IPS-18a (cell line): ENCODE data around the gene VARS2.
"Not testable (repeated sequence)": the region's sequence is repeated elsewhere in the genome, so short reads cannot be mapped to it uniquely, and the experiment has no call there.

Experiments used
- H3K27ac ChIP-seq: one replicate; pipeline ENCODE4 v1.5.1; 2013; ENCODE audit warnings: low read length
- H3K27me3 ChIP-seq: one replicate; pipeline ENCODE4 v1.6.1; 2013; ENCODE audit warnings: mild to moderate bottlenecking, low read length; ENCODE audit not compliant: control insufficient read depth, insufficient read depth
- H3K36me3 ChIP-seq: one replicate; pipeline ENCODE4 v1.6.1; 2013; ENCODE audit warnings: low read depth, low read length; ENCODE audit not compliant: control insufficient read depth
- H3K4me1 ChIP-seq: one replicate; pipeline ENCODE4 v1.6.1; 2013; ENCODE audit warnings: low read depth, low read length; ENCODE audit not compliant: control insufficient read depth
- H3K4me3 ChIP-seq: one replicate; pipeline ENCODE4 v1.5.1; 2013; ENCODE audit warnings: low read length
- H3K9ac ChIP-seq: one replicate; pipeline ENCODE4 v1.6.1; 2013; ENCODE audit warnings: mild to moderate bottlenecking, low read length, moderate library complexity
- H3K9me3 ChIP-seq: one replicate; pipeline ENCODE4 v1.6.1; 2013; ENCODE audit warnings: low read depth, low read length; ENCODE audit not compliant: control insufficient read depth

Gene VARS2

GRCh38 chr6:30907290-30907757 is 6.7 kb upstream of the VARS2 start:
- H3K36me3 ChIP-seq: peaks cover 28% of the 10 kb centered on the region
- H3K4me1 ChIP-seq, H3K27me3 ChIP-seq, H3K27ac ChIP-seq, H3K9me3 ChIP-seq: not testable (repeated sequence)
- H3K4me3 ChIP-seq: peak overlapping the region; percentile 93
- H3K9ac ChIP-seq: peak overlapping the region; percentile 39

GRCh38 chr6:30907758-30908591 is 6.1 kb upstream of the VARS2 start, which contains the start of gene GTF2H4:
Gene GTF2H4 (plus strand): TSS chr6:30908207.
- no peaks in the 10 kb centered on the region for H3K9me3 ChIP-seq
- H3K4me1 ChIP-seq: peaks cover 6% of the 10 kb centered on the region
- H3K27ac ChIP-seq: peak within 1 kb of the TSS; percentile 45
- H3K27me3 ChIP-seq: no peaks in the 10 kb centered on the region
- peak within 1 kb of the TSS; percentile 75 for H3K9ac ChIP-seq
- peaks cover 31% of the 10 kb centered on the region for H3K36me3 ChIP-seq
- peak within 1 kb of the TSS; percentile 93 for H3K4me3 ChIP-seq

- Histone ChIP-seq H3K27ac (no peak overlapping the region), H3K36me3 (peaks cover 31% of the 10 kb centered on the region), H3K4me3 (peak overlapping the region; percentile 93), H3K27me3 (no peaks in the 10 kb centered on the region), H3K9me3 (no peaks in the 10 kb centered on the region), H3K9ac (peak overlapping the region; percentile 75), H3K4me1 (peaks cover 6% of the 10 kb centered on the region)
Measured at GRCh38 chr6:30908700-30909099, 5.3 kb upstream of the VARS2 start.

- not testable (repeated sequence) for H3K9me3 ChIP-seq, H3K9ac ChIP-seq, H3K27me3 ChIP-seq, H3K4me3 ChIP-seq, H3K27ac ChIP-seq
- peaks cover 11% of the 10 kb centered on the region for H3K4me1 ChIP-seq
- H3K36me3 ChIP-seq: peaks cover 31% of the 10 kb centered on the region
Measured at GRCh38 chr6:30910473-30910872, 3.6 kb upstream of the VARS2 start.

GRCh38 chr6:30912746-30913520 is 1.1 kb upstream of the VARS2 start:
- Histone ChIP-seq H3K9ac (no peak overlapping the region), H3K27me3 (no peaks in the 10 kb centered on the region), H3K27ac (no peak overlapping the region), H3K4me3 (peak overlapping the region; percentile 81), H3K36me3 (peaks cover 48% of the 10 kb centered on the region), H3K4me1 (peaks cover 6% of the 10 kb centered on the region), H3K9me3 (no peaks in the 10 kb centered on the region)

- Histone ChIP-seq H3K9ac (no peak overlapping the region), H3K9me3 (no peaks in the 10 kb centered on the region), H3K27me3 (no peaks in the 10 kb centered on the region), H3K4me3 (peak overlapping the region; percentile 81), H3K36me3 (peaks cover 51% of the 10 kb centered on the region), H3K27ac (no peak overlapping the region), H3K4me1 (peaks cover 6% of the 10 kb centered on the region)
Measured at GRCh38 chr6:30913721-30914075, 340 bp upstream of the VARS2 start.

- H3K9me3 ChIP-seq: no peaks in the 10 kb centered on the region
- peaks cover 51% of the 10 kb centered on the region for H3K36me3 ChIP-seq
- peak overlapping the region; percentile 81 for H3K4me3 ChIP-seq
- H3K4me1 ChIP-seq: peaks cover 6% of the 10 kb centered on the region
- no peak overlapping the region for H3K27ac ChIP-seq
- H3K9ac ChIP-seq: peak overlapping the region; percentile 70
- H3K27me3 ChIP-seq: no peaks in the 10 kb centered on the region
Measured at GRCh38 chr6:30914854-30915590, 984 bp downstream of the VARS2 start.

- no peak overlapping the region for H3K27ac ChIP-seq
- H3K4me3 ChIP-seq: no peak overlapping the region
- H3K27me3 ChIP-seq: no peaks in the 10 kb centered on the region
- H3K4me1 ChIP-seq: peaks cover 6% of the 10 kb centered on the region
- no peak overlapping the region for H3K9ac ChIP-seq
- H3K9me3 ChIP-seq: no peaks in the 10 kb centered on the region
- H3K36me3 ChIP-seq: peaks cover 51% of the 10 kb centered on the region
Measured at GRCh38 chr6:30915591-30915946, 1.5 kb downstream of the VARS2 start.

GRCh38 chr6:30917041-30917440 is 3.0 kb downstream of the VARS2 start:
- no peaks in the 10 kb centered on the region for H3K9me3 ChIP-seq
- H3K9ac ChIP-seq: no peak overlapping the region
- no peak overlapping the region for H3K4me3 ChIP-seq
- H3K27me3 ChIP-seq: no peaks in the 10 kb centered on the region
- H3K4me1 ChIP-seq: peaks cover 6% of the 10 kb centered on the region
- no peak overlapping the region for H3K27ac ChIP-seq
- H3K36me3 ChIP-seq: peaks cover 45% of the 10 kb centered on the region

GRCh38 chr6:30917487-30917886 is 3.4 kb downstream of the VARS2 start:
- H3K4me3 ChIP-seq: no peak overlapping the region
- H3K36me3 ChIP-seq: peaks cover 47% of the 10 kb centered on the region
- H3K9ac ChIP-seq: no peak overlapping the region
- no peaks in the 10 kb centered on the region for H3K9me3 ChIP-seq
- peaks cover 6% of the 10 kb centered on the region for H3K4me1 ChIP-seq
- H3K27me3 ChIP-seq: no peaks in the 10 kb centered on the region
- H3K27ac ChIP-seq: no peak overlapping the region

GRCh38 chr6:30918670-30919069 is 4.6 kb downstream of the VARS2 start:
- H3K27me3 ChIP-seq: no peaks in the 10 kb centered on the region
- H3K36me3 ChIP-seq: peaks cover 55% of the 10 kb centered on the region

More at GRCh38 chr6:30918670-30919069, 4.6 kb downstream of the VARS2 start:
- Histone ChIP-seq H3K4me3 (no peak overlapping the region), H3K9ac (no peak overlapping the region), H3K27ac (no peak overlapping the region), H3K4me1 (peaks cover 6% of the 10 kb centered on the region), H3K9me3 (no peaks in the 10 kb centered on the region)
